Measurements from ENCODE around the gene TMEM95.

TMEM95 gene

DNA sequence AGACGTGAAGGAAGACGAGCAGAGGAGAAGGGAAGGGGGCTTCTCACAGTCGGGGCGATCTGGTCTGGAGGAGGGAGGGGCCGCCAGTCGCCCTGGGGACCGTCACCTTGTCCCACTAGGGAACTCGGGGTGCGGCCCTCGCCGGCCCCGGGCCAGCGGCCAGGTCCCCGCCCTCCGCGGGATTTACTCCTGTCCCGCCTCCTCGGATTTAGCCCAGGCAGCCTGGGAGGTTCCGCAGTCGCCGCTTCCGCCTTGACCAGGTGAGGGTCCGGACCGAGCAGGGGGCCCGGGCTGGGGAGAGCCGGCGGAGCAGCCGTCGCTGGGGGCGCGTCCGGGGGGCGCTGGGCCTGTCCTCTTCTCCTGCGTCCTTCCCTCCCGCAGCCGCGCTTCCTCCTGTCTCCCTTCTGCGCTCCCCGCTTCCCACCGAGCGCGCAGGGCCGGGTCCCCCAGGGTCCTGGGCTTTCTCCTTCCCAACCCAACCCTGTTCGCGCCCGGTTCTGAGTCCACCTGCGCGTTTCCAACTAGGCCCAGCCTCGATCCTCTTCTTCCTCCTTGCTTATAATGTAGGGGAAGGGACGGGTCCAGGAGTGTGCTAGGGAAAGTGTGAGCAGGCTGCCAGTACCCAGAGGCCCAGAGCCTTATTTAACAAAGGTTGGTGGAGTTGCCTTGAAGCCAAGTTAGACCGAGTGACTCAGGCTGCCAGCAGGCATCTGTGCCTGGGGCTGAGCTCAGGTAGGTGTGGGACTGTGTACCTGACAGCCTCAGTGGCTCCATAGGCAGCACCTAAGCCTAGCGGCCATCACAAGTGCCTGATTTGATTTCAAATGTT lies 26.1 kb downstream of the TMEM95 start, which contains the start of gene TNK1:
Gene TNK1 (plus strand): TSS at position 235 of the 829 bp plus-strand sequence. CDS start 1,838 bp downstream, outside the sequence.
- no peak for DNase-seq

DNA sequence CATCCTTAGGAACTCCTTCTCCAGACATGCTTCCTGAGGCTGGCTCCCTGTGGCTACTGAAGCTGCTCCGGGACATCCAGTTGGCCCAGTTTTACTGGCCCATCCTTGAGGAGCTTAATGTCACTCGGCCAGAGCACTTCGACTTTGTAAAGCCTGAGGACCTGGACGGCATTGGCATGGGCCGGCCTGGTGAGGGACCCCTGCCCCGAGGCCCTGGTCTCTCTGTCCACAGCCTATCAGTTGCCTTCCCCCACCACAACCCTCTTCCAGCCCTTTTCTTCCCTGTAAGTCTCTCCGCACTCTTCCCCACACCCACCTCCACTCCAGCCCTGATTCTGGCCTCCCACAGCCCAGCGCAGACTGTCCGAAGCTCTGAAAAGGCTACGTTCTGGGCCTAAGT lies 27.9 kb downstream of the TMEM95 start:
- DNase-seq, result no peak

GRCh38 chr17:7383371-7383741 lies 28.4 kb downstream of the TMEM95 start:
- DNase-seq, result no peak

DNA sequence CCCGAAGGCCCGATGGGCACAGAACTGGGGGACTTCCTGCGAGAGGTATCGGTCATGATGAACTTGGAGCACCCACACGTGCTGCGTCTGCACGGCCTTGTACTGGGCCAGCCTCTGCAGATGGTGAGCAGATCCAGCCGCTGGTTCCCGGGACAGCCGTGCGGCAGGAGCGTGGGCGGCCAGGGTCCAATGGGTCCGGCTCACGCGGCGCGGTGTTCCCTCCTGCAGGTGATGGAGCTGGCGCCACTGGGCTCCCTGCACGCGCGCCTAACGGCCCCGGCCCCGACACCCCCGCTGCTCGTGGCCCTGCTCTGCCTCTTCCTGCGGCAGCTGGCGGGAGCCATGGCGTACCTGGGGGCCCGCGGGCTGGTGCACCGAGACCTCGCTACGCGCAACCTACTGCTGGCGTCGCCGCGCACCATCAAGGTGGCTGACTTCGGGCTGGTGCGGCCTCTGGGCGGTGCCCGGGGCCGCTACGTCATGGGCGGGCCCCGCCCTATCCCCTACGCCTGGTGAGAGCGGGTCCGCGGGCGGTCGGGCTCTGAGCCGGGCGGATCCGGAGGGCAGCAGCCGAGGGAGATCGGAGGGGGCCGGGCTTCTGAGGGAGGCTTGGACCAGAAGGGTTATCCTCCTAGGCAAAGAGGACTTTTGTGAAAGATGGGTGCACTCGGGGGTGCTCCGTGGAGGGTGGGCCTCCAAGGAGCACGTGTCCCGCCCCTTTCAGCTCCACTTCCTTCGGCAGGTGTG lies 29.0 kb downstream of the TMEM95 start:
- DNase-seq, result peak; percentile 73

GRCh38 chr17:7384489-7385081 lies 29.6 kb downstream of the TMEM95 start:
- DNase-seq, result no peak

GRCh38 chr17:7388856-7389255 lies 33.9 kb downstream of the TMEM95 start:
- no peak for DNase-seq

- DNase-seq, result no peak
These were observed 35.3 kb downstream of the TMEM95 start for GRCh38 chr17:7389924-7390910.

GRCh38 chr17:7391307-7391706 lies 36.4 kb downstream of the TMEM95 start:
- DNase-seq, result no peak

GRCh38 chr17:7392696-7393612 lies 38.0 kb downstream of the TMEM95 start:
- no peak for DNase-seq

- peak; percentile 68 for DNase-seq
These were observed 38.9 kb downstream of the TMEM95 start for GRCh38 chr17:7393613-7394451.

DNA sequence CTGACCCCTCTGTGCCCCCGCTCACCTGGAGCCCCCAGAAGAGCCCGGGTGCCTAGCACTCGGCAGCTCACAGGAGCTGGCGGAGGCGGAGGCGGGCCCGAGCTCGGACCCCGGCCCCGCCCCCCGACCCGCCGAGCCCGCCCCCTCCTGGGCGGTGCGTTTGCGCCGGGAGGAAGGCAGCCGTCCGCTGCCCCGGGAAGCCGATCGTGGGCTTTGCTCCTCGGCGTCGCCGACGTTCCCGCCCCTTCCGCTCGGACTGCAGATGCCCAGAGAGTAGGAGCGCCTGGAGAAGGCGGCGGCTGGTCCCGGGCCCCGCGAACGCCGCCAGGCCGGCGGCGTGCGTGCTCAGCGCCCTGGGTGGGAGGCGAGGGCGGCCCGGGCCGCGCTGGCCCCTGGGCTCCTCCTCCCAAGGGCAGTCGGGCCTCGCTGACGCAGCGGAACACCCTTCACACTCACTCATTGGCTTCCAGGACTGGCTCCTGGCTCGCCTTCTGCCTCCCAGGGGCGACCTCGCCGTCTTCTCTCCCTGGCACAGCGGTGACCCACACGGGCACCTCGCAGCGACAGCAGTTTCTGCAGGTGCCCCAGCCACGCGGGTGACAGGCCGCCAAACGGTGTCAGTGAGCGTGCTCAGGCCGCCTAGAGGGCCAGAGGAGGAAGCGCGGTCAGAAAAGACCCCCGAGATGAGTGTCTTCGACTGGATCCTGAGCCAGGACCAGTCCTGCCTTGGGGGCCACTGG lies 39.7 kb downstream of the TMEM95 start, which contains the start of gene PLSCR3:
Gene PLSCR3 (minus strand): TSS at position 74 of the 740 bp plus-strand sequence. CDS start 415 bp downstream, outside the sequence.
- DNase-seq, result peak; percentile 81

GRCh38 chr17:7396147-7396546 lies 41.2 kb downstream of the TMEM95 start:
- DNase-seq, result no peak

- no peak for DNase-seq
These were observed 43.7 kb downstream of the TMEM95 start for GRCh38 chr17:7398612-7399011.

- DNase-seq, result peak; percentile 25
These were observed 48.2 kb downstream of the TMEM95 start for GRCh38 chr17:7403043-7403726.

- DNase-seq, result no peak
These were observed 48.7 kb downstream of the TMEM95 start for GRCh38 chr17:7403727-7403976.

GRCh38 chr17:7403977-7404736 lies 49.2 kb downstream of the TMEM95 start, which contains the start of gene TMEM256:
TMEM256 (minus strand) TSS chr17:7404097; CDS start chr17:7404084, 13 bp downstream.
- peak; percentile 96 for DNase-seq

DNA sequence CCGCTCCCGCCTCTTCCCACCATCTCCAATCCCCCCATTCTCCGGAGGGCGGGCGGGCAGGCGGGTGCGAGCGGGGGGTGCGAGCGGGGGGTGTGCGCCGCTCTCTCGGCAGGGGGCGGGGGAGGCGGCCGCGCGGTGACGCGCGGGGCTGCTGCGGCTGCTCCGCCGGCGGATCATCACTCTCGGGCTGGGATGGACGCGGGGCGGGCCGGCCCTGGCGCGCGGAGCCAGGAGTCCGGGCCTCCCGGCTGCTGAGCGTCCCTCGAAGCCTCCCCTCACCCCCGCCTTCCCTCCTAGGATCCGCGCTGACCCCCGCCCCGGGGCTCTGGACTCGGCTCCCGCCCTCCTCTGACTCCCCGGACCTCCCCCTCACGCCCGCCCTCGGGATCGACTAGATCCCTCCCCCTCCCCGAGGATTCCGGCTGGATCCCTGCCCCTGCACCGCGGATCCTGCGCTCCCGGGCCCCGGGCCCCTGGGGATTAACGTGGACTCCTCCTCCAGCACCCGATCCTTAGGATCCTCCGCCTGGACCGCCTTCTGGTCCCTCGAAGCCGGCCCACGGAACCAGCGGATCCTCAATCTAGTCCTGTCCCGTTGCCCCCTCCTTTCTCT lies 49.9 kb downstream of the TMEM95 start:
- peak; percentile 70 for DNase-seq
